ELF-1 (cell line): Measurements from ENCODE around the gene FHOD3.

Experiments
- DNase-seq: peaks from one replicate; pipeline ENCODE4 v3.0.0-alpha.2; 2016; ENCODE audit warnings: low read depth, low spot score

The FHOD3 gene

DNA sequence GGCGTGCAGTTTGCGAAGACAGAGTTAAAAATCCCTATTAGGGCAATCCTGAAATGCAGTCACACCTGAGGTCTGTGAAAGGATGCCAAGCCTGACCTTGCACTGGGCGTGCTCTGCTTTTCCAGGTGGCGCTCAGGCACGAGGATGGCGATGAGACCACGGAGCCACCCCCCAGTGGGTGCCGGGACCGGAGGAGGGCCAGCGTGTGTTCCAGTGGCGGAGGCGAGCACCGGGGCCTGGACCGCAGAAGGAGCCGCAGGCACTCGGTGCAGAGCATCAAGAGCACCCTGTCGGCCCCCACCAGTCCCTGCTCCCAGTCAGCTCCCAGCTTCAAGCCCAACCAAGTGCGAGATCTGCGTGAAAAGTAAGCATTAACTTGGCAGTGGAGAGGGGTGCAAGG, 327.9 kb downstream of the FHOD3 start:
- no peak for DNase-seq

DNA sequence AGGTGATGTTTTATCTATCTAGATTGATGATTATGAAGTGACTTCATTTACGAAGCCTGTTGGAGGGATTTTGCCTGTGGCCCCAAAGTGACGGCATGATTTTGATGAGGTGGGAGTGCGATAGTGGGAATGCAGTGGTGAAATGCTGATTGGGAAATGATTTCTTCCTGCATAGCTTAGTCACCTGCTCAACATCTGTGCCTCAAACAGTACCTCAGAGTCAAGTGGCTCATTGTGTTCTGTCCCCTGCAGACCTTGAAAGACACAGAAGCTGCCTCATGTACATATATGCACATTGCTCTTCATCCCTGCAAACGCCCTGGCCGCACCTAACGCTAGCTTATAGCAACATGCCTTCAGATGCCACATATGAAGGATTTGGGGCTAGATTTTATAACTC, 330.1 kb downstream of the FHOD3 start:
- no peak for DNase-seq

- no peak for DNase-seq
Observed at GRCh38 chr18:36628435-36629137, 331.1 kb downstream of the FHOD3 start.

GRCh38 chr18:36629138-36629530, 331.6 kb downstream of the FHOD3 start:
- DNase-seq: no peak

GRCh38 chr18:36629836-36630235, 332.3 kb downstream of the FHOD3 start:
- no peak for DNase-seq

- no peak for DNase-seq
Observed at GRCh38 chr18:36630917-36631316, 333.4 kb downstream of the FHOD3 start.

- DNase-seq: no peak
Observed at GRCh38 chr18:36633961-36634412, 336.5 kb downstream of the FHOD3 start.

DNA sequence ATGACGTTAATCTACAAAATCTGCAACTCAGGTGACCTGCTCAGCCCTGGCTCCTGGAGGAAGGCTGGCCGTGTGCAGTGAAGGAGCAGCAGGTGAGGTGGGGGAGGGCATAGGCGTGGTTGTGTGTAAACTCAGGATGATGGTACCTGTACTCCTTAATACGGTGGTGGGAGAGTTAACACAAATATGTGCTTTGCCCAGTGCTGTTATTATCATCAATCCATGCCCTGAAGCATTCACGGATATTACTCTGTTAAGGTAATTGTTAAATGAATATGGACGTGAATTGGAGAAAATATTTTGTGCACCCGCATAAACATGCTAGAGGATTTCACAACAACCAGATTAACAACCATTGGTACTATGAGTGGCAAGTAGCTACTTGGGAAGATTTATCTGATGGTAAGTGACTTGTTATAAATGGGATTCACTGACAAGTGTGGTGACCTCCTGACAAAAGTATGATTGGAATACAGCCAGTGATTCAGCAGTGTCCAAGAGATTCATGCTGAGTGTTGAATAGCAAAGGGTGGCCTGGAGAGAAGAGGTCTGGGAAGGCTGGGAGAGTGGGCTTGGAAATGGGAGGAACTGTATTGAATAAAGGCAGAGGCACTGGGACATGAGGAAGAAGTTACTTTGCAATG, 337.2 kb downstream of the FHOD3 start:
- no peak for DNase-seq

- no peak for DNase-seq
Observed at GRCh38 chr18:36635414-36636096, 338.0 kb downstream of the FHOD3 start.

GRCh38 chr18:36636237-36636817, 338.8 kb downstream of the FHOD3 start:
- no peak for DNase-seq

DNA sequence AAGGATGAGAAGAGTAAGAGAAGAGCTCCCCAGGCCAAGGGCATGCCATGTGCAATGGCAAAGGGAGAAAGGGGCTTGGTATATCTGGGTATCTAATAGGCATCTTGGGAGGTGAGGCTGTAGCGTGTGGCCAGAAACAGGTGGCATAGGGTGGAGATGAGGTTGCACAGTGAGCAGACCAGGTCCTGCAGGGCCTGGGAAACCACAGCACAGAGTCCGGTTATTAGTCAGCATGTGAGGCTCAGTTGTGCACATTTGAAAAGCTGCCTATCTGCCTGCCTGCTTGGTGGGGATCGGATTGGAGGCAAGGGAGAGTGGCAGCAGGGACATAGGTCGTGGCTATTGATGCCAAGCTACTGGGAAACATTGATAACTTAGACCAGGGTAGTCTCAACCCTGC, 340.7 kb downstream of the FHOD3 start:
- no peak for DNase-seq

GRCh38 chr18:36640021-36640952, 342.8 kb downstream of the FHOD3 start:
- DNase-seq: no peak

- no peak for DNase-seq
Observed at GRCh38 chr18:36643061-36643460, 345.5 kb downstream of the FHOD3 start.

DNA sequence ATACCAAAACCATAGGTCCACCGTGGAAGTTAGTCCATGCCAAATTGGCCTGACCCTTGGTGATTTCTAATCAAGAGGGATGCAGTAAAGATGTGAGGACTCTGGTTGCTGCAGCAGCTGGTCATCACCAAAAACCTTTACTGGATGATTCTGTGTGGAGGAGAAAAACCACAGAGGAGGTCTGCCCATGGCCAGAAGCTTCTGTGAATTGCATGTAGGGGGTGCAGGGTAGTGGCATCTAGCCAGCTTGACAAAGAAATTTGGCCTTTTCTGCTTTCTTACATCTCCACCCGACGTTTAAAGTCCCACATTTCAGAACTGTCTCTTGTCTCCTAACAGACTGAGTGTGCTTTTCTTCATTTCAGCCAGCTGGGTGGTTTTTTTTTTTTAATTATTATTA, 351.3 kb downstream of the FHOD3 start:
- DNase-seq: no peak

DNA sequence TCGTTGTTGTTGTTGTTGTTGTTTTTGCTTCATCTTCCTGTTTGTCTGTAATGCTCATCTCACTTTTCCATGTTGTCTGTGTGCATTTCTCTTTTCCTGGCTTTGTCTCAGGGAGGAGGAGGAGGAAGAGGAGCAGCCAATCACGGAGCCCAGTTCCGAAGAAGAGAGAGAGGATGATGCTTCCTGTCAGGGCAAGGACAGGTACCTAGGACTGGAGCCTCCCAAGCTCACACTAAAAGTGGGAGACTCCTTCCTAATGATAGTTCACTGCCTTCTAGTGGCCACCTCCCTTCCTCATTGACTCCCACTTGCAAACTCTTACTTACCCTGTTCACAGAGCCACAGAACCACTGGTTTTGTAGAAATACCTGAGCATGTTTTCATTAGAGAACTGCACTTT, 351.7 kb downstream of the FHOD3 start:
- DNase-seq: no peak

- DNase-seq: peak; percentile 32
Observed at GRCh38 chr18:36650266-36650665, 352.8 kb downstream of the FHOD3 start.

- no peak for DNase-seq
Observed at GRCh38 chr18:36650906-36651305, 353.4 kb downstream of the FHOD3 start.

DNA sequence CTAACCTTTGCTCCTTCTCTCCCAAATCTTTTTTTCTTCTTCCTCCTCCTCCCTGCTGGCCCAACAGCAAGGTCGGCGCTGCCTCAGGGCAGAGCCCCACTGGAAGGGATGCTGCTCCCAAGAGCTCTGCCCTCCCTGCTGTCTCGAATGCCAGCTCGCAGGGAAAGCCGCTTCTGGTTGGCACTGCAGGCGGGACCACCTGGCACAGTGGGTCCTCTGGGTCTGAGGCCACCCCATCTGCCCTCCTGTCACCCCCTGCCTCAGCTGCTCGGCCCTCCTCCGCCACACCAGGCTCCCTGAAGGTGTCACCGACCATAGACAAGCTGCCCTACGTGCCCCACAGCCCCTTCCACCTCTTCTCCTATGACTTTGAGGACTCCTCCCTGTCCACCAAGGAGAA, 355.0 kb downstream of the FHOD3 start:
- DNase-seq: no peak

DNA sequence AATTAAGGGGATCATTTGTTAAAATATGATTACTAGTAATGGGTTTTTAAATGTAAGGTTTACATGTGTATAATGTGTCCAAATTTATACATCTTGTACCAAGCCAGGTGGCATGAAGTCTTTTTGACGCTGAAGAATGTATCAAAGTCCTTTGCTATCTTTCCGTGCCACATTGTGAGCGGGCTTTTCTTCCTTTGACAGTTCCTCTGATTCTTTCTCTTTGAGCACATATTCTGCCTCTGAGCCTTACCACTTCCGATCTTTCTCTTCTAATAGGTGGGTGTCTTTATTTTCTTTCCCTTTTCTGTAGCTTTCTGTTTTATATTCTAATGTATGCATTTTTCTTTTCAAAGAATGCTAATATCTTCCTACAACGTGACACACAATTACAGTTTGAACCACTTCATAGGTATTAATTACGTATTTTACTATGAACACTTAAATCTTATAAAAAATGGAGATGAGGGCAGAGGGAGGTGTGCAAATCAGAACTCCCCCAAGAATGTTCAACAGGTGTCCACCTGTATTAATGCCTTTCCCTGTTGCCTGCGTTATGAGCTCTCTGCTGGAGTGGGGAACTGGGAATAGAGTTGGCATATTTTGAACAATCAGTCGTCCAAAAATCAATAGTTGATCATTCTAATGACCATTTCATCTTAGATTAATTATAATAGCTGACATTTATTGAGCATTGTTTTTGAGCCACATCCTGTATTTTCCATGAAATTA, 355.8 kb downstream of the FHOD3 start:
- no peak for DNase-seq

GRCh38 chr18:36653870-36654269, 356.4 kb downstream of the FHOD3 start:
- no peak for DNase-seq

DNA sequence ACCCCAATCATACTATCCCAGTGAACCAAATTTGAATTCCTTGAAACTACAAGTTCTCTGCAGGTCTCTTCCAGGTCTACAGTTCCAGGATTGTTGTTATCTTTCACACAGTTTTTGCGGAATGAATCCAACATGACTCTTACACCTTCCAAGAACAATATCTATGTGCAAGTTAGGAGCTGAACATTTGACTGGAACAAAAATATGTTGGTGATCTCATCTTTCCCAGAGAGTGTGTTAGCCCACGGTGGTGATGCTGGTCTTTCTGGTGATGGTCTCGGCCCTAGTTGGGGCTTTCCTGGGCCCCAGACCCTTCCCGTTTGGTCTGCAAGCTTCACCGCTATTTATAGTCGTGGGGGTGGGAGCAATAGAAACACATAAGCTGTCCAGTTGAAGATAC, 357.6 kb downstream of the FHOD3 start:
- DNase-seq: no peak
